SH-SY5Y (cell line): ENCODE results near the gene STK40.

Source experiments
- GATA2 ChIP-seq: IDR thresholded peaks from 2 replicates; pipeline ENCODE4 v1.6.1; 2011; ENCODE audit warnings: mild to moderate bottlenecking, low read depth, low read length
- GATA3 ChIP-seq: IDR thresholded peaks from 2 replicates; pipeline ENCODE4 v1.6.1; 2011; ENCODE audit warnings: low read depth, mild to moderate bottlenecking, low read length, moderate library complexity

GRCh38 chr1:36355811-36356210 is 29.9 kb downstream of the STK40 start:
- TF ChIP-seq GATA2 (no peak), GATA3 (no peak)
